HL-60 (cell line): Measurements from ENCODE around the gene CSE1L.
"Not testable (repeated sequence)": the region's sequence is repeated elsewhere in the genome, so short reads cannot be mapped to it uniquely, and the experiment has no call there.

ENCODE experiments used
- DNase-seq, 2 experiments: peaks; one replicate each; pipeline ENCODE4 v3.0.0-alpha.2; 2010 to 2020; ENCODE audit warnings: low read depth in 1 of 2, low spot score in 1 of 2
- H3K27ac ChIP-seq: fragments of 250-450 bp; sonication (Bioruptor Pico); replicated peaks from 2 replicates; pipeline ENCODE4 v1.5.1; 2020; ENCODE audit warnings: mild to moderate bottlenecking, moderate library complexity
- H3K27me3 ChIP-seq: fragments of 250-450 bp; sonication (Bioruptor Pico); 2 replicates; pipeline ENCODE4 v1.5.1; 2021; ENCODE audit warnings: mild to moderate bottlenecking, moderate library complexity; ENCODE audit not compliant: insufficient read depth, poor library complexity, severe bottlenecking
- H3K4me3 ChIP-seq: replicated peaks from 2 replicates; pipeline ENCODE4 v1.5.1; 2011; ENCODE audit warnings: mild to moderate bottlenecking, control low read depth, low read length; ENCODE audit not compliant: insufficient read depth
- GABPA ChIP-seq: IDR thresholded peaks from 2 replicates; pipeline ENCODE4 v1.6.1; 2012; ENCODE audit warnings: low read depth
- POLR2AphosphoS5 ChIP-seq: IDR thresholded peaks from 2 replicates; pipeline ENCODE4 v1.6.1; 2012; ENCODE audit warnings: low read depth
- SPI1 ChIP-seq: IDR thresholded peaks from 2 replicates; pipeline ENCODE4 v1.6.1; 2012; ENCODE audit warnings: low read depth, mild to moderate bottlenecking, borderline replicate concordance
- TF ChIP-seq, protein P1 (sequence below): IDR thresholded peaks from one replicate; pipeline ENCODE4 v1.5.1; 2011; ENCODE audit warnings: low read length, control low read depth, inconsistent platforms; ENCODE audit not compliant: insufficient read depth
- TF ChIP-seq, protein P2 (sequence below): IDR thresholded peaks from 2 replicates; pipeline ENCODE4 v1.6.1; 2012; ENCODE audit warnings: low read depth; ENCODE audit not compliant: insufficient replicate concordance

Gene CSE1L

DNA sequence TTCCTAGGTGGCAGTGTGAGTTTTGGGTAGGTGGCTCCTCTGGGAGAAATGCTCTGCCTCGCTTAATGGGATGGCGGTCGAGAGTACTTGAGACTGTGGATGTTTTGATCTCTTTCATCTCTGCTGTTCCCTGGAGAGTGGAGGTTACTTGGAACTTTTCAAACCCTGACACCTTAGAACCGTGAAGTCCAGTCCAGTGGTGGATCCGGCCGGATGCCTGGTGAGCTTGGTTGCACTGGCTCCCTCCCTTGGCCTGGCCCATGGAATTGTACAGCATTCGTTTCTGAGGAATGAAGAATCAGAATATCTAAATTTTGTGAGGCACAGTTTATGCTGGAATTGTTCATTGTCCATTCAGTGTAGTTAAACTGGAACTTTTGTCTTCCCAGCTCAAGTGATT lies 51.0 kb downstream of the CSE1L start:
- TF ChIP-seq GABPA, result no peak
- no peaks in the 10 kb centered on the region for H3K27me3 ChIP-seq
- H3K27ac ChIP-seq, result no peak overlapping the region
- DNase-seq, result no peak
- H3K4me3 ChIP-seq, result no peak overlapping the region

DNA sequence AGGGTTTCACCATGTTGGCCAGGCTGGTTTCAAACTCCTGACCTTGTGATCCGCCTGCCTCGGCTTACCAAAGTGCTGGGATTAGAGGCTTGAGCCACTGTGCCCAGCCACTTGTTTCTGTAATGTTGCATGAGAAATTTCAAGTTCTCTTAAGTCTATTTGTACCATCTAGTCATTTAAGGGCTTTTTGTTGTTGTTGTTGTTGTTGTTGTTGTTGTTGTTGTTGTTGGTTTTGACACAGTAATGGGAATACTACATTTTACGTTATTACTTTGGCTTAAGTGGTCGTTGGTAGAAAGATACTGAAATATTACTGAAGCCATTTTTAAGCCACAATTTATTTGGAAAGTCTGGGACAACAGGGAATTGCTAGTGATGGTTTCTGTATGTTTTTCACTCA lies 52.0 kb downstream of the CSE1L start:
- DNase-seq, result no peak
- Histone ChIP-seq H3K27me3 (no peaks in the 10 kb centered on the region), H3K4me3 (no peak overlapping the region), H3K27ac (no peak overlapping the region)
- TF ChIP-seq GABPA (no peak), POLR2AphosphoS5 (no peak), SPI1 (no peak)
- TF ChIP-seq, protein P1, sequence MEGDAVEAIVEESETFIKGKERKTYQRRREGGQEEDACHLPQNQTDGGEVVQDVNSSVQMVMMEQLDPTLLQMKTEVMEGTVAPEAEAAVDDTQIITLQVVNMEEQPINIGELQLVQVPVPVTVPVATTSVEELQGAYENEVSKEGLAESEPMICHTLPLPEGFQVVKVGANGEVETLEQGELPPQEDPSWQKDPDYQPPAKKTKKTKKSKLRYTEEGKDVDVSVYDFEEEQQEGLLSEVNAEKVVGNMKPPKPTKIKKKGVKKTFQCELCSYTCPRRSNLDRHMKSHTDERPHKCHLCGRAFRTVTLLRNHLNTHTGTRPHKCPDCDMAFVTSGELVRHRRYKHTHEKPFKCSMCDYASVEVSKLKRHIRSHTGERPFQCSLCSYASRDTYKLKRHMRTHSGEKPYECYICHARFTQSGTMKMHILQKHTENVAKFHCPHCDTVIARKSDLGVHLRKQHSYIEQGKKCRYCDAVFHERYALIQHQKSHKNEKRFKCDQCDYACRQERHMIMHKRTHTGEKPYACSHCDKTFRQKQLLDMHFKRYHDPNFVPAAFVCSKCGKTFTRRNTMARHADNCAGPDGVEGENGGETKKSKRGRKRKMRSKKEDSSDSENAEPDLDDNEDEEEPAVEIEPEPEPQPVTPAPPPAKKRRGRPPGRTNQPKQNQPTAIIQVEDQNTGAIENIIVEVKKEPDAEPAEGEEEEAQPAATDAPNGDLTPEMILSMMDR, result no peak
- TF ChIP-seq, protein P2, sequence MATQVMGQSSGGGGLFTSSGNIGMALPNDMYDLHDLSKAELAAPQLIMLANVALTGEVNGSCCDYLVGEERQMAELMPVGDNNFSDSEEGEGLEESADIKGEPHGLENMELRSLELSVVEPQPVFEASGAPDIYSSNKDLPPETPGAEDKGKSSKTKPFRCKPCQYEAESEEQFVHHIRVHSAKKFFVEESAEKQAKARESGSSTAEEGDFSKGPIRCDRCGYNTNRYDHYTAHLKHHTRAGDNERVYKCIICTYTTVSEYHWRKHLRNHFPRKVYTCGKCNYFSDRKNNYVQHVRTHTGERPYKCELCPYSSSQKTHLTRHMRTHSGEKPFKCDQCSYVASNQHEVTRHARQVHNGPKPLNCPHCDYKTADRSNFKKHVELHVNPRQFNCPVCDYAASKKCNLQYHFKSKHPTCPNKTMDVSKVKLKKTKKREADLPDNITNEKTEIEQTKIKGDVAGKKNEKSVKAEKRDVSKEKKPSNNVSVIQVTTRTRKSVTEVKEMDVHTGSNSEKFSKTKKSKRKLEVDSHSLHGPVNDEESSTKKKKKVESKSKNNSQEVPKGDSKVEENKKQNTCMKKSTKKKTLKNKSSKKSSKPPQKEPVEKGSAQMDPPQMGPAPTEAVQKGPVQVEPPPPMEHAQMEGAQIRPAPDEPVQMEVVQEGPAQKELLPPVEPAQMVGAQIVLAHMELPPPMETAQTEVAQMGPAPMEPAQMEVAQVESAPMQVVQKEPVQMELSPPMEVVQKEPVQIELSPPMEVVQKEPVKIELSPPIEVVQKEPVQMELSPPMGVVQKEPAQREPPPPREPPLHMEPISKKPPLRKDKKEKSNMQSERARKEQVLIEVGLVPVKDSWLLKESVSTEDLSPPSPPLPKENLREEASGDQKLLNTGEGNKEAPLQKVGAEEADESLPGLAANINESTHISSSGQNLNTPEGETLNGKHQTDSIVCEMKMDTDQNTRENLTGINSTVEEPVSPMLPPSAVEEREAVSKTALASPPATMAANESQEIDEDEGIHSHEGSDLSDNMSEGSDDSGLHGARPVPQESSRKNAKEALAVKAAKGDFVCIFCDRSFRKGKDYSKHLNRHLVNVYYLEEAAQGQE, result no peak

DNA sequence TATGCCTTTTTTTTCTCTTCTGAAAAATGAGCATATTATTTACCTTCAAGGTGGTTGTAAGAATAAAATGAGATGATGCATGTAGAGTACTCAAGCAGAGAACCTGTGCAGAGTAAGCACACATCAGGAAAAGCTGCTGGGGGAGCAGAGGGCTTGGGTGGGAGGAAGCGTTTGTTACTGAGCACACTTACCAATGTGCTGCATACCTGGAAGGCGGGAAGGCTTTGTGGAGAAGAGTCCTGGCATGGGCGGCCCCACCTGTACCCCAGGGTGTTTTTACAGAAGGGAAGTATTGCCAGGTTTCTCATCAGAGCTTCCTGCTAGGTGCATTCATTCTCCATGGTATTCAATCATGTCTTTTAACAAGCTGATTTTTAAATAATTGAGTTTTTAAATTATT lies 52.9 kb downstream of the CSE1L start:
- Histone ChIP-seq H3K27me3 (no peaks in the 10 kb centered on the region), H3K4me3 (no peak overlapping the region), H3K27ac (no peak overlapping the region)
- no peak for DNase-seq
- TF ChIP-seq GABPA (no peak), SPI1 (no peak), POLR2AphosphoS5 (no peak)
- TF ChIP-seq, protein P1, result no peak
- TF ChIP-seq, protein P2, result no peak

DNA sequence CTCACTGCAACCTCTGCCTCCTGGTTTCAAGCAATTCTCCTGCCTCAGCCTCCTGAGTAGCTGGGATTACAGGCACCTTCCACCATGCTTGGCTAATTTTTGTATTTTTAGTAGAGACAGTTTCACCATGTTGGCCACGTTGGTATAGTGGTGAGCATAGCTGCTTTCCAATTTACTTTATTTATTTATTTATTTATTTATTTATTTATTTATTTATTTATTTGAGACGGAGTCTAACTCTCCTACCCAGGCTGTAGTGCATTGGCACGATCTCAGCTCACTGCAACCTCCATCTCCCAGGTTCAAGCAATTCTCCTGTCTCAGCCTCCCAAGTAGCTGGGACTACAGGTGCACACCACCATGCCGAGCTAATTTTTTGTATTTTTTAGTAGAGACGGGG lies 54.2 kb downstream of the CSE1L start:
- not testable (repeated sequence) for DNase-seq, H3K27me3 ChIP-seq, H3K27ac ChIP-seq, H3K4me3 ChIP-seq

DNA sequence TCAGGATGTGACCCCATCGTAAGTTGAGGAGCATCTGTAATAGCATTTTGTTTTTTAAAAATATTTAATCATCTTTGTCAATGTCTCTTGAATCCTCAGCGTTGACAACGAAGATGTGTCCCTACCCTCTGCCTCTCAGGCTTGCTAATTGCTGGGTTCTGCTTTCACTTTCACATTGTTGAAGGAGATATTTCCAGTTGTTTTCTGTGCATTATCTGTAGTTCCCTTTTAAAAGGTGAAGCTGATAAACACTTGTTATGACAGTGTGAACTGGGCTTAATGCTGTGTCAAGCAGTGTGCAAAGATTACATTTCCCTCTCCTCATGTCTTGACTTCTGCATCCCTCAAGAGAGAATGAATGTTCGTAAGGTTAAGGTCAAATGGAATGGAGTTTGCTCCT lies 54.9 kb downstream of the CSE1L start:
- Histone ChIP-seq H3K27me3 (no peaks in the 10 kb centered on the region), H3K4me3 (no peak overlapping the region), H3K27ac (no peak overlapping the region)
- DNase-seq, result no peak
- TF ChIP-seq, protein P2, result no peak
- TF ChIP-seq, protein P1, result no peak
- TF ChIP-seq SPI1 (no peak), GABPA (no peak), POLR2AphosphoS5 (no peak)
